PC-9 (cell line): ENCODE data around the gene LRMDA. TPM values are rescaled to one million over a fixed set of nuclear protein-coding genes. Genes with fewer than 3 reads are reported as not detected.
A peak's percentile ranks its signal among the peaks of the same experiment; 100 is the strongest.

Experiments
- BruUV-seq: library from RNA; stranded (reverse); fragments of 400-500 nt; replicated peaks from 2 replicates; lab custom pipeline; 2021; lab: Mats Ljungman, UMichigan
- CTCF ChIA-PET: fragments of 300-600 bp; sonication (Branson Sonifier 250); formaldehyde crosslinking; loops from one replicate; lab custom pipeline; 2022; ENCODE audit warnings: antibody characterized with exemption; lab: Charles Lee
- POLR2A ChIA-PET: fragments of 300-600 bp; sonication (Branson Sonifier 250); formaldehyde crosslinking; loops from one replicate; lab custom pipeline; 2022; ENCODE audit warnings: antibody characterized with exemption; ENCODE audit not compliant: unreplicated experiment; lab: Charles Lee
- DNase-seq, 2 experiments: peaks; one replicate each; pipeline versions ENCODE4 v3.0.0 to v3.0.0-alpha.2; 2015 to 2022; ENCODE audit warnings: mixed read lengths in 1 of 2
- H2AFZ ChIP-seq: fragments of 200-600 bp; sonication (generic); 2 replicates; pipeline ENCODE4 v1.8.1; 2017; ENCODE audit warnings: antibody characterized with exemption
- H3F3A ChIP-seq: fragments of 200-600 bp; sonication (generic); 2 replicates; pipeline ENCODE4 v1.8.1; 2017; ENCODE audit warnings: antibody characterized with exemption, mild to moderate bottlenecking, low read depth; ENCODE audit not compliant: insufficient read depth
- H3K27ac ChIP-seq: fragments of 200-600 bp; sonication (generic); 2 replicates; pipeline ENCODE4 v1.6.1; 2016; ENCODE audit warnings: mixed run types
- H3K27me3 ChIP-seq: fragments of 200-600 bp; sonication (generic); 2 replicates; pipeline ENCODE4 v1.6.1; 2016; ENCODE audit warnings: low read depth, mixed run types; ENCODE audit not compliant: insufficient read depth
- H3K36me3 ChIP-seq: fragments of 200-600 bp; sonication (generic); 2 replicates; pipeline ENCODE4 v1.6.1; 2016; ENCODE audit warnings: low read depth, mixed run types
- H3K4me1 ChIP-seq: fragments of 200-600 bp; sonication (generic); replicated peaks from 2 replicates; pipeline ENCODE4 v1.6.1; 2016; ENCODE audit warnings: mixed run types; ENCODE audit not compliant: insufficient read depth
- H3K4me2 ChIP-seq: fragments of 200-600 bp; sonication (generic); 2 replicates; pipeline ENCODE4 v1.6.1; 2017; ENCODE audit warnings: mixed run types
- H3K4me3 ChIP-seq: fragments of 200-600 bp; sonication (generic); 2 replicates; pipeline ENCODE4 v1.6.1; 2016; ENCODE audit warnings: mixed run types
- H3K79me2 ChIP-seq: fragments of 200-600 bp; sonication (generic); 2 replicates; pipeline ENCODE4 v1.6.1; 2017; ENCODE audit warnings: low read depth, mixed run types
- H3K9me2 ChIP-seq: fragments of 200-600 bp; sonication (generic); 2 replicates; pipeline ENCODE4 v1.8.1; 2017; ENCODE audit warnings: mild to moderate bottlenecking; ENCODE audit not compliant: insufficient read depth
- H3K9me3 ChIP-seq: fragments of 200-600 bp; sonication (generic); 2 replicates; pipeline ENCODE4 v1.8.1; 2016; ENCODE audit warnings: low read depth; ENCODE audit not compliant: insufficient read depth
- H4K20me1 ChIP-seq: fragments of 200-600 bp; sonication (generic); 2 replicates; pipeline ENCODE4 v1.8.1; 2017; ENCODE audit not compliant: insufficient read depth
- EZH2 ChIP-seq: fragments of 200-600 bp; sonication (generic); IDR thresholded peaks from 2 replicates; pipeline ENCODE4 v1.8.0; 2017; ENCODE audit warnings: antibody characterized with exemption, low read depth
- intact Hi-C: fragments of 100-400 bp; cut with micrococcal nuclease; formaldehyde crosslinking; loops from one replicate; pipeline ENCODE4 v1.10.0; 2022; ENCODE audit not compliant: unreplicated experiment
- total RNA-seq: library from RNA; stranded (reverse); gene quantifications from 2 replicates; pipeline ENCODE4 v1.2.3, GENCODE V29; 2021
- TF ChIP-seq, protein P1 (sequence below): fragments of 200-600 bp; sonication (generic); conservative IDR thresholded peaks from 2 replicates; pipeline ENCODE4 v1.6.1; 2017; ENCODE audit warnings: mixed run types, antibody characterized with exemption, mild to moderate bottlenecking, moderate library complexity

LRMDA gene
- total RNA-seq, 1 experiment from 2014 or later = not detected

- intact Hi-C loops = no loop called here
- H3K27ac ChIP-seq = peak overlapping the region; percentile 76
- no peaks in the 10 kb centered on the region for H4K20me1 ChIP-seq
- H3K4me3 ChIP-seq = no peak overlapping the region
- peaks cover 24% of the 10 kb centered on the region for H3F3A ChIP-seq
- peak overlapping the region; percentile 62 for H3K4me2 ChIP-seq
- no peaks in the 10 kb centered on the region for H3K79me2 ChIP-seq
- peak in 1 of 2 experiments; percentile 82 for DNase-seq
- CTCF ChIA-PET = interaction anchor here (0.6 kb wide), 1 partner anchor 11 kb away, joined by 7 read pairs; no protein-coding TSS in a partner anchor
- no peak overlapping the region for H2AFZ ChIP-seq
- BruUV-seq = no TSS peak
- no peaks in the 10 kb centered on the region for H3K9me3 ChIP-seq
- peaks cover 43% of the 10 kb centered on the region for H3K4me1 ChIP-seq
- H3K27me3 ChIP-seq = no peaks in the 10 kb centered on the region
- no peaks in the 10 kb centered on the region for H3K36me3 ChIP-seq
- no peaks in the 10 kb centered on the region for H3K9me2 ChIP-seq
- POLR2A ChIA-PET = no interaction called here
- TF ChIP-seq, protein P1, sequence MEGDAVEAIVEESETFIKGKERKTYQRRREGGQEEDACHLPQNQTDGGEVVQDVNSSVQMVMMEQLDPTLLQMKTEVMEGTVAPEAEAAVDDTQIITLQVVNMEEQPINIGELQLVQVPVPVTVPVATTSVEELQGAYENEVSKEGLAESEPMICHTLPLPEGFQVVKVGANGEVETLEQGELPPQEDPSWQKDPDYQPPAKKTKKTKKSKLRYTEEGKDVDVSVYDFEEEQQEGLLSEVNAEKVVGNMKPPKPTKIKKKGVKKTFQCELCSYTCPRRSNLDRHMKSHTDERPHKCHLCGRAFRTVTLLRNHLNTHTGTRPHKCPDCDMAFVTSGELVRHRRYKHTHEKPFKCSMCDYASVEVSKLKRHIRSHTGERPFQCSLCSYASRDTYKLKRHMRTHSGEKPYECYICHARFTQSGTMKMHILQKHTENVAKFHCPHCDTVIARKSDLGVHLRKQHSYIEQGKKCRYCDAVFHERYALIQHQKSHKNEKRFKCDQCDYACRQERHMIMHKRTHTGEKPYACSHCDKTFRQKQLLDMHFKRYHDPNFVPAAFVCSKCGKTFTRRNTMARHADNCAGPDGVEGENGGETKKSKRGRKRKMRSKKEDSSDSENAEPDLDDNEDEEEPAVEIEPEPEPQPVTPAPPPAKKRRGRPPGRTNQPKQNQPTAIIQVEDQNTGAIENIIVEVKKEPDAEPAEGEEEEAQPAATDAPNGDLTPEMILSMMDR = no peak
- TF ChIP-seq EZH2 = no peak
These were observed 341.9 kb downstream of the LRMDA start for GRCh38 chr10:75773231-75773780.

GRCh38 chr10:75773813-75774782 is 342.7 kb downstream of the LRMDA start:
- no peaks in the 10 kb centered on the region for H4K20me1 ChIP-seq
- no peaks in the 10 kb centered on the region for H3K27me3 ChIP-seq
- H3K36me3 ChIP-seq = no peaks in the 10 kb centered on the region
- peaks cover 43% of the 10 kb centered on the region for H3K4me1 ChIP-seq
- H3K4me2 ChIP-seq = peak overlapping the region; percentile 62
- intact Hi-C loops = no loop called here
- peaks cover 24% of the 10 kb centered on the region for H3F3A ChIP-seq
- H3K9me2 ChIP-seq = no peaks in the 10 kb centered on the region
- H3K79me2 ChIP-seq = no peaks in the 10 kb centered on the region
- POLR2A ChIA-PET = interaction anchor here (0.5 kb wide), 1 partner anchor 187 kb away, joined by 3 read pairs; no protein-coding TSS in a partner anchor
- 0 out of 2 replicates have a peak overlapping the region, but pooled peaks have one; percentile 24 for H3K4me3 ChIP-seq
- no peak for DNase-seq
- CTCF ChIA-PET = no interaction called here
- no peaks in the 10 kb centered on the region for H3K9me3 ChIP-seq
- peak overlapping the region; percentile 76 for H3K27ac ChIP-seq
- no TSS peak for BruUV-seq
- no peak overlapping the region for H2AFZ ChIP-seq
- TF ChIP-seq, protein P1 = no peak
- no peak for TF ChIP-seq EZH2

DNA sequence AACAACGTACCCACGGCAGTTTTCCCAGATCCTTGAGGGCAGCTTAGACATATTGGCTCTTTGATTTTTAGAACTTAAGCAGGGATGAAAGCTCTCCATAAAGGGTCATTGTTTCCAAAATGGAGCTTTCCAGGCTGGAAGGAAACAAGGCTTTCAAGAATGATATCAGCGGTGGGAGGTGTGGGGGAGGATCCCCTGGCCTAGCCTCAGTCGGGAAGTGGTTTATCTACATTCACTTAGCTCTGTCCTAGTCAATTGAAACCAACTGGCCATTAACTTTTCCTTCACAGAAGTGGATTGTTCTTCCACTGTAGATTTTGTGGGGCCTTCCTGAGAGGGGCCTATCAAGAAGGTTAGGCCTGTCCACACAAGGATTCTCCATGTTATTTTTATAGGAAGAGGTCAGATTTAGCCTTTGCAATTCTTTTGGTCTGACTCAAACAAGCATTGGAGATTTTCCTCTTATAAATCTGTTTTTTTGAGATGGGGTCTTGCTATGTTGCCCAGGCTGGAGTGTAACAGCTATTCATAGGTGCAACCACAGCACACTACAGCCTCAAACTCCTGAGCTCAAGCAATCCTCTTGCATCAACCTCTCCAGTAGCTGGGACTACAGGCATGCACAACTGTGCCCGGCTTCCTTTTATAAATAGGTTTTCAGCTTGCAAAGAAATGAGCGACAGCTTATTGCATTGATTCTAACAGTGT is 343.5 kb downstream of the LRMDA start:
- BruUV-seq = no TSS peak
- Histone ChIP-seq H4K20me1 (no peaks in the 10 kb centered on the region), H3K4me1 (peaks cover 43% of the 10 kb centered on the region), H3K4me2 (no peak overlapping the region), H3K4me3 (no peak overlapping the region), H3K9me2 (no peaks in the 10 kb centered on the region), H3K27me3 (no peaks in the 10 kb centered on the region), H3K36me3 (no peaks in the 10 kb centered on the region), H3K9me3 (no peaks in the 10 kb centered on the region), H3K79me2 (no peaks in the 10 kb centered on the region), H2AFZ (no peak overlapping the region), H3F3A (peaks cover 24% of the 10 kb centered on the region), H3K27ac (no peak overlapping the region)
- TF ChIP-seq, protein P1 = no peak
- TF ChIP-seq EZH2 = no peak
- DNase-seq = no peak
- ChIA-PET POLR2A (interaction anchor here (0.5 kb wide), 1 partner anchor 186 kb away, joined by 3 read pairs; no protein-coding TSS in a partner anchor), CTCF (no interaction called here)
- intact Hi-C loops = no loop called here
